ENCODE results near the gene BDKRB2. TPM values are rescaled to one million over a fixed set of nuclear protein-coding genes. Genes with fewer than 3 reads are reported as not detected.

The BDKRB2 gene
- polyA plus RNA-seq, 1 donor, result 2.5 TPM

DNA sequence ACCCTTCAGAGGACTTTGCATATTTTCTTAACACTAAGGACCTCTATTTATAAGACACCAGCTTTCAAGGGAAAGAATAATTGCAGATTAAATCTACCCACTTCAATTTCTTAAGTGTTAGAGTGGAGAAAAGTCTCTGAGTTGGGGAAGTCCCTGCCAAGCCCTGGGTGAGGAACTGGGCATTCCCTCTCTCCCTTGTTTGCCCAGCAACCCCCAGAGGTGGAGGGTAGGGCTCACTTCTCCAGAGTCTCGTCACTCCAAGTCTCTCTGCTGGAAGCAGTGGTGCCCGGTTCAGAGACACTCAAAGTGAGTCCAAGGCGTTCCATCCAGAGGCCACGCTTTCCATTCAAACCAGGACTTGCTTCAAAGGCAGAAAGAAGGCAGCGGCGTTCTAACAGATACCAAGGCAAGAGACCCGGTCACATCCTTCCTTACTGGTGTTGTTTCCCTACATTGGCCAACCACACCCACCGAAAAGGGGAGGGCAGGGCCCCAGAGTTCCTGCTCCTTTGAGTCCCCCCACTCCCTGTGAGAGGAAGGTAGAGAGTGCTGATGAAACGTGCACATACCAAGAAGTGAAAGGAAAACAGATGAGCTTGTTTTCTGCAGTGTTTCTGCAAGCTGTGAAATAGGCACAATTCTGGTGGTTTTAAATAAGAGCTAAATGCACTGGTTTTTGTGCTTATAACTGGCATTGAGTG is 6.1 kb upstream of the BDKRB2 start:
- no peak for DNase-seq

DNA sequence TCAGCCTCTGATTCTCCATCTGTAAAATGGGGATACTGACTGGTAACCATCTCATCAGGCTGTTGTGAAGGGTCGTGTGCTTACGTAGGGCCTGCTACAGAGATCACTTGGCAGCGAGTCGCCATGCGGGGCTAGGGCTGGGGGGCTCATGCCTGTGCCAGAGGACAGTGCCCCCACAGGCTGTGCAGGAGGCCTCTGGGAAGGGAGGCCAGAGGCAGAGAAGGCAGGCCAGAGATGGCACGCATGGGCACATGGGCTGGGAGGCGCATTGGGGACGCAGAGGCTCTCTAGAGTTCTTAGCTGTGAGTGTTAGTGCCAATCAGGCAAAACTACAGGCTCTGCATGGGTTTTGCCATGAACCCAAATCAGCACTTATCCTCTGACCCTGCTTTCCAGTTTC is 3.5 kb upstream of the BDKRB2 start:
- no peak for DNase-seq

DNA sequence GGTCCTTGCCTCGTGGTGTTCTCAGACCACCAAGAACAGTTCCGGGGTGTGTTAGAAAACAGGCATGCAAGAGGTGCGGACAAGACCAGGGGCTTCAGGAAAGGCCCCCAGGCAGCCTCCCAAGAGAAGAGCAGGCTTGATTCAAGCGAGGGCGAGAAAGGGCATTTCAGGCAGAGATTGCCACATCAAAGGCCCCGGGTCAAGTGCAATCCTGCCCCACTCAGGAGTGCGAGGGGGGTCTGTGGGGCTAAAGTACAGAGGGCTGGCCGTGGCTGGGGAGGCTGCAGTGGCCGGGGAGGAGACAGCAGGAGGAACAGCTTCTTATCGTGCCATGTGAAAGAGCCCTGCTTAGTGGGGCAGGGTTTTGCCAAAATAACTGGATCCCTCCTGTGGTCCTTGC is 2.7 kb upstream of the BDKRB2 start:
- DNase-seq, result no peak

DNA sequence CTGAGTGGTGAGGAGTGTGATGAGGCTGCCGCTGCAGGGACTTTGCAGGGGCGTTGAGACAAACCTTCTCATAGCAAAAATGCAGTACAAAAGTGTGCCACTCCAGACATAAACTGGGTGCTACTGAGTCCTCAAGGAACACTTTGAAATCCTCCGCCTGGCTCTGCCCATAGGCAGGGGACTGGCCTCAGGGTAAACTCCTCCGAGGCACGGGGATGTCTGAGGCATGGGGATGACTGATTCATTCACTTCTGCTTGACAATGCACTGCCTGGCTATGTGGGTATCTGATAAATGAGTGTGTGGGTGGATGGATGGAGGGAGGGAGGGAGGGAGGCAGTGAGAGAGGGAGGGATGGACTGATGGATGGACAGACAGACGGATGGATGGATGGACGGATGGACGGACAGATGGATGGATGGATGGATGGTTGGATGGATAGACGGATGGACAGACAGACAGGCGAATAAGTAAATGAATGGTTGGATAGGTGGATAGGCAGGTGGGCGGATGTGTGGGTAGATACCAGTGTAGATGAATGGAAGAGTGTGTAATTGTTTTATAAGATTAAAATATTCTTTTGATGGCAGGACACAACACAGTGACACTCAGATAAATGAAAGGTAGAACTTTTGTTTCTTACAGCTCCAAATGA is 2.1 kb upstream of the BDKRB2 start:
- no peak for DNase-seq

DNA sequence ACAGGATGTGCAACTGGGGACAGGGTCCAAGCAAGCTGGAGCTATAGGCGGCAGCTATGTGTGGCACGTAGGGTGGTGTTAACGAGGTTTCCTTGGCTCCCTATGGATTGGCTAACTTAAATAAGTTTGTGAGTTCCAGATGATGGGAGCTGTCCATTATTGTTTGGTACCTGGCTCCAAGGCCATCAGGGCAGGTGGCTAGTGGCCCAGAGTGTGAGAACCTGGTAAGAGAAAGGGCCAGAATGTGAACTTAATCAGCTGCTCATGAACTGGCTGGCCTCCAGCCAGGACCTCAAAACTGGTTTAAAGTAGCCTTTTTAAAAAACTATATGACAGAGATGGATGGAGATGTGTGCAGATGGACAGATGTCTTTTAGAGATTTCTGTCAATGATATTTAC is 1.5 kb upstream of the BDKRB2 start:
- DNase-seq, result no peak

DNA sequence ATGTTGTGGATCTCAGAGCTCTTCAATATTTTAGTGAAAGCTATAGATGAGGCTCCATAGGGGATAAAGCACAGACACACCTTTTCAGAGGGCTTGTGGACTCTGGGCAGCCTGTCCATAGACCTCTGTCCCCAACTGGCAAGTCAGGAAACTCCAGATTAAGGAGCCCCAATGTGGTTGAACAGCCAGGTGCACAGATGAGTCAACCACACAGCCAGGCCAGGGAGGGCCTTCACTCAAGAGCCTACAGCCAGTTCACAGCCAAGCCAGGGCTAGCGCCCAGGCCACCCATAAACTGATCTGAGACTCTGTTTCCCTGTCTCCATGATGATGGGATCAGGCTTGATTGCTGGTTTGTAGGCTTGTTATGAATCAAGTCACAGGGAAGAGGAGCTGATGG is 1.0 kb upstream of the BDKRB2 start:
- no peak for DNase-seq

DNA sequence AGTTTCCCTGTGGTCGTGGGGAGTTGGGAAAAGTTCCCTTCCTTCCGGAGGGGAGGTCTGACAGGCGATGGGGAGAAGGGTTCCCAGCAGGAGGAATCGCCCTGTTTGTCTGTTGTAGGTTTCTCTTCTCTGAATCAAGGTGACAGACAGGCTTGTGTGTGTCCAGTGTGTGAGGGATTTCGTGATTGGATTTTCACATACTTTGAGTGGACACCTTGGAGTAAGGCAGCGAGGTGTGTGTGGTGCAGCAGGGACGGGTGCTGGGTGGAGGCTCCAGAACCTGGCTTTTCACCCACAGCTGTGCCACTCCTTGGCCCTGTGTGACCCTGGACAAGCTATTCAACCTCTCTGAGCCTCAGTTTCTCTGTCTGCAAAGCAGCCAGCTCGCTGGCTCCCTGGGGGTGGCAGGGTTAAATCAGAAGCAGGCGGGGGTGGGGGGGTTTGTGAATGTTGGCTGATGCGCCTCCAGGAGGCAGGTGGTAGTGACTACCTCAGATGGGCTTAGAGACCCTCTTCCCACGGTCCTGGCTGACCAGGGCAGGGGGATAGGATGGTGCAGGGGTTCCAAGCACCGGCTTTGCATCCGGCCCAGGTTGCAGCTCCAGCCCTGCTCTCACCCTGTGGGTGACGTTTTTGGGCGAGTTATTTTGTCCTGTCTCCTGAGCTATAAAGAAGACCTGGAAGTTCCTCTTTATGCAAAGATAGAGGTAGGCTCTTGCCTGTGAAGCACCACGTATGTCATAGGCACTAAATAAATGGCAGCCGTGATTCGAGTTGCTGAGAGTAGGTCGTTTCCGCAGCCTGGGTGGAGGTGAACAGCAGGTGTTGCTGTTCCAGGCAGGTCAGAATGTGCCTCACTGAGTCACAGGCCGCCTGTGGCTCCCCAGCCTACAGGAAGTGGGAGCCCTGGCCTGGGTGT is 679 bp downstream of the BDKRB2 start:
- DNase-seq, result no peak

DNA sequence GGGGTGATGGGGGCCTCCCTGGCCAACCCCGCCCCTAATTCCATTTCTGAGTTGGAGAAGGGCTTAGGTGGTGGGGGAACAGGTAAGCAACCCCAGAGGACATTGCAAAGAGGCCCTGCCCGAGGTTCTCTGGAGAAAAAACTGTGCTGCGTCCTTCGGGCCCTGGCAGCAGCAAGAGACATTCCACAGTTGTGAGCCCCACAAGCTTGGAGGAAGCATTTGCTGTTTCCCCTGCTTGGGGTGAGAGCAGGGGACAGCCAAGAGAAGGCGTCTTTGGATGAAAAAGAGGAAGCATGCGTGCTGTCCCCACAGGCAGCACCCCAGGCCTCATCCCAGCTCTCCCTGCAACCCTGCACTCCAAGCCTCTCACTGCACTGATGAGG is 1.3 kb downstream of the BDKRB2 start:
- no peak for DNase-seq

DNA sequence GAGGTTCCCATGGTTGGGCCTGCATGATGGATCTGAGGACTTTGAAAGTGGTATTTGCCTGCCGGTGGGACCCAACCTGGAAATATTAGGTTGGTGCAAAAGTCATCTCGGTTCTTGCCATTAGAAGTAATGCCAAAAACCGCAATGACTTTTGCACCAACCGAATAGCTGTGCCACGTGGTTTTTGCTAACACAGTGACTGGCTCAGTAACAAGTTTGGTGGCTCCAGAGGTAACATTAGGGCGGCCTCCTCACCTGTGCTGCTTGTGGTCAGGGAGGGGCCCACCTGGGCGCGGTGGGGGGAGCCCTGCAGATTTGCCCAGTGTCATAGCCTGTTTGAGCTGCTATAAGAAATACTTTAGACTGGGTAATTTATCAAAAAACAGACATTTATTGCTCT is 1.8 kb downstream of the BDKRB2 start:
- no peak for DNase-seq

DNA sequence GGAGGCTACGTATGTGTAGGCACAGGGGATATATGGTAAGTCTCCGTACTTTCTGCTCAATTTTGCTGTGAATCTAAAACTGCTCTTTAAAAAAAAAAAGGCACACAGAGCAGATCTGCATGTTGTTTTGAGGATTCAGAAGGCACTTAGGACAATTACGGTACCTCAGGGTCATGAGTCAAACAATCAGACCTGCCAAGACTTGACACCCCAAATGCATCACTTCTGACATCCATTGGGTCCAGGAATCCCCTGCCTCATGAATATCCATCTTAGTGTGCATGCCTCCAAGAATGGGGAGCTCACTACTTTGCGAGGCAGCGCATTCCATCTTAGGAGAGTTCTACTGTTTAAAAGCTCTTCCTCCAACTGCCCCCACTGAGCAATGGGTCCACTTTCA is 3.0 kb downstream of the BDKRB2 start:
- DNase-seq, result no peak

DNA sequence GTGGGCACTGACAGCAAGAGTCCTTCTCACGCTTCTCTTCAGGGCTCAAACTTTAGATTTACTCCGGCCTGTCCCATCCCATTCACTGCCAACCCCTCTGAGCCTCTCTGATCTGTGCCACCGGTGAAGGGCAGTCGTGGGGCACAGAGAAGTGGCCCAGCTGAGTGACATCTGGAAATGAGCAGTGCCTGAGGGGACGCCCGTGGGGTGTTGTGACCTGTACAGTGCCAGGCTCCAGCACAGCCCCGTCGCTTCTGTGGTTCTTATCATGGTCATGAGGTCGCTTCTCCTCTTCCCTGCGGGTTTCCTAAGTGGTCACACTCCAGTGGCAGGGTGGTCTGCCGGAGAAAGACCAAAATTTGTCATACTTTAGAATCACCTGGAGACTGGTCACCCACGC is 4.1 kb downstream of the BDKRB2 start:
- no peak for DNase-seq

DNA sequence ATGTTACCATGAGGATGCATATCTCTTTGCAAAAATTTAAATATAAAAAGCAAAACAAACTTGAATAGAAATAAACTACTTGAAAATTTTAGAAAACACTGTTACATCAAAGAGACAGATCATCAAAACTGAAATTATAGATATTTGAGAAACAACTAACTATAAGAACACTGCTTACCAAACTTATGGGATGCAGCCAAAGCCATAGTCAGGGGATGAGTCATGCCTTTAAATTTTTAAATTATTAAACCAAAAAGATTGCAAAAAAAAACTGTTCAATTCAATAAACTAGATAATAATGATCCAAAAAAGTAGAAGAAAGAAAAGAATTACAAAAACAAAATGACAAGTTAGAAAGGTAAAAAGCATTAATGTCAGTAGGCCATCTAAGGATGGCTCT is 7.5 kb downstream of the BDKRB2 start:
- no peak for DNase-seq

DNA sequence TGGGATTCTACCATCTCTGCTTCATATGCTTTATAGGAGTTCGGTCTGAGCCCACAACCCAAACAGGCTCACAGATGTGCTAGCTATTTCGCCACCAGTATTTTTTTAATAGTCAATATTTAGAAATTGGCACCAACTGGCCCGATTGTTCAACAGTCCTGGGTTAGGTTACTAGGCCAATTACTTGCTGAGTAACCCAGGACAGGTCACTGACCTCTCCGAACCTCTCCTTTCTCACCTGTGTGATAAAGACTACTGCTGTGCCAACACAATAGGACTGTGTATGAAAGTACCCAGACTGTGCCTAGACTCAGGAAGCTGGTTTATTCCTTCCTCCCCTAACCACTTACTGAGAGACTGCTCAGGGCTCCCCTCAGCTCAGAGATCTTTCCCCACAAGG is 8.3 kb downstream of the BDKRB2 start:
- DNase-seq, result no peak

DNA sequence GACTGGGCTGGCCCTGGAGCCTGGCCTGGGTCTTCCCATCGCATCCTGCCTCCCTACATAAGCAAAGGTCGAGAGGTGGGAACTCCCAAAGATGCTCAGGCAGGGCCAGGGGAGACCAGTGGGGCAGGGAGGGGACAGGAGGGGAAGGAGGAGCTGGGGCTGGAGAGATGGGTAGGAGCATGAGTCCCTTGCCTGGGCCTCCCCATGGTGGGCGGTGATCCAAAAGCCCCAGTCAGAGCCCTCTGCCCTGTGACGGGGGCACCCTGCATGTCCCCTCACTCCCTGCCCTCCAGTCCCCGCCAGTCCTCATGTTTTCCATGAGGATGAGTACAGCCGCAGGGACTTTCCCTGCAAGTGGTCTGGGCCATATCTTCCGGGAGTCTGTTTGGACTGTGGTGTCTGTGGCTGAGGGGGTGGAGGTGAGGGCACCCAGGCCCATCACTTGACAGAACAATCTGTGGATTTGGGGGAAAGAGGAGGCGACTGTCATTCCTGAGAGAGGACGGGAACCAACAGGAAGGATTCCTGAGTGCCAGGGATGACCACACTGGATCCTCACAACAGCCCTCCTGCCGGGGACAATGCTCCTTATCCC is 9.3 kb downstream of the BDKRB2 start:
- no peak for DNase-seq

DNA sequence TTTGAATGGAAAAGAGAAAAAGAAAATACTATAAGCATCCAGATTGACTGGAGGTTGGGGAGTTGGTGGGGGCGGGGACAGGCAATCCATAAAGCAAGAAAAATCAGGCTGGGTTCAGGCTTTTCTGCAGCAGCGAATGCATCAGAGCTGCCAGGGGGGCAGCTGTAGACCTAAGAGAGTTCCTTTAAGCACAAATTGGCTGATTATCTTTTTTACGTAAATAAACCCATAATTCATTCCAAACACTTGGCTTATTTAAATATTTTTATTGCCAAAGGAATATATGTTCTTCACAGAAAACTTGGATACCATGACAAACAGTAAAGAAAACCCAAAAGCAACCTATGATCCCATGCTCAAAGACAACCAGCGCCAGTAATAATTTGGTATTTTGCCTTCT is 10.2 kb downstream of the BDKRB2 start:
- DNase-seq, result no peak

DNA sequence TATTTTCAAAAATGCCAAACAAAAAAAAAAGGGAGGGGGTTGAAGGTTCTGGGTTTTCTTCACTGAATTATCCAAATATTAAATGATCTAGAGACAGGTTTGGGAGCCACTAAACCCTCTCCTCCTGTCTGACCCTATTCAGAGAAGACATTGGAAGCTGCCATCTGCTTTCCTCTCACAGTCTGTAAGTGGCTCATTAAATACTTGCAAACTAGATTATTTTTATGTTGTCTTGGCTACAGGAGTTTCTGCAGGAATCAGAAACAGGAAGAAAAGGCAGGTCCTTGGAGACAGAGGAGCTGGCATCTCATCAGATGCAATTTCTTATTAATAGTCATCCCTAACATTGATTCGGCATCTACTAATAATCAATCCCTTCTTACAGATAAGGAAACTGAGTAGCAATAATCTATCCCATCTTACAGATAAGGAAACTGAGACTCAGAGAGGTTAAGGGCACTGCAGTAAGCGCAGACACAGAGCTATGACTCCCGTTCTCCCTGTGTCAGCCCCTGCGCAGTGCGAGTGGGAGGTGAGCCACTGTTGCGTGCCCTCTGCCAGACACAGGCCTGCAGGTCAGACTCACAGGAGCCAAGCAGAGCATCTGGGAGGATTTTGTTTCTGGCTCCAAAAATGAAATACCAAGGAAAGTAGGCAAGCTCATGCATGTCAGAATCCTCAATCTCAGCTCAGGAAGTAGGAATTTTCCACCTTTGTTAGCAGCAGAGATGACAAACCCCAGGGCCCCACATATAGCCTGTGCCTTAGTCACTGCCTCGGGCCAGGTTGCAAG is 11.0 kb downstream of the BDKRB2 start:
- DNase-seq, result no peak

DNA sequence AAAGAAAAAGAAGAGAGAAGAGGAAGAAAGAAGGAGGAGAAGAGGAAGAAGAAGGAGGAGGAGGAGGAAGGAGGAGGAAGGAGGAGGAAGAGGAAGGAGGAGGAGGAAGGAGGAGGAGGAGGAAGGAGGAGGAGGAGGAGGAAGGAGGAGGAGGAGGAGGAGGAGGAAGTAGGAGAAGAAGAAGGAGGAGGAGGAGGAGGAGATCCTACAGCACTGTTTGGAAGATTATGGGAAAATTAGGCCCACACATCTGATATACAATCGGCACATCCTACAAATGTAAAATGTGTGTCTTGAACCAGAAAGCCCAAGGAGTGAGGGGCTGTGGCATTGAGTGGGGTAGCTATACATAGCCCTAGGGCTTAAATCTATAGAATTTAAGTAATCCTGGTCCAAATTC is 12.0 kb downstream of the BDKRB2 start:
- DNase-seq, result no peak

DNA sequence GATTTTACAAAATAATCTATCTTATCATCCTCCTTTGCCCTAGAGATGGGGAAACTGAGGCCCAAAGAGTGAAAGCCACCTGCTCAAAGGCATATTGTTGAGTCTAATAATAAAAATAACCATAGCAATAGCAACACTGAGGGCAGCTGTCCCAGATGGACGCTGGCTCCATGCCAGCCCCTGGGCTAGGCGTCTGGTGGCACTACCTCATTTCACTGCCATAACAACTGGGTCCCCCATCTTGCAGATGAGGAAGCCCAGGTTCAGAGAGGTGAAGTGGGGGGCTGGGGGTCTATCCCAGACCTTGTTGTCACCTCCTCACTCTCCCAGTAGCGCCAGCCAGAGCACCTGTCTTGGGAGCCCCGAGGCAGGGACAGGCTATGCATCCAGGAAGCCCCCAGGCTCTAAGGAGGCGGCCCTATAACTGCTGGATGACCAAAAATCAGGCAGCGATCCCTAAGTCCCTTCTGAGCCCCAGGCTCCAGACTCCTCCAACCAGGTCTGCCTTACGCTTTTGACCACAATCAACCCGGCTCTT is 12.8 kb downstream of the BDKRB2 start:
- DNase-seq, result no peak

DNA sequence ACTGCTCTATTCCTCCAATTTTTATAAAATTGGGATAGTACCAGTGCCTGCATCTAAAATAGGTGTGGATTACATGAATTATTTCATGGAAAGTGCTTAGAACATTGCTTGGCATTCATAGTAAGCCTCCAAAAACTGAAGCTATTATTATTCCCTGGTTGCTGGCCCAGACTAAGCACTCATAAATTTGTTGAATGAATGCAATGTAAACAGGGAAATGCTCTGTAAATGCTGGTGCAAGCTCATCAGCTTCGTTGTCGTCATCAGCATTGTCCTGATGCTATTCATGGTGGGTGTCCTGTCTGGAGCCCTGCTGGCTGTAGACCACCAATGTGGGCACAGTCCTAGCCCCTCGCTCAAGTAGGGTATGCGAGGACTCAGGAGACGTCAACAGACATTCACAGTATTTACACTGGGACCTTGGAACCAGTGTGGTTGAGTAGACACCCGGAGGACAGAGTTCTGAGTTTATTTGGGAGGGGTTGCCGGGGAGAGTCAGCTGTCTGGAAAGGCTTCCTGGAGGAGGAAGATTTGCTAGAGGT is 16.5 kb downstream of the BDKRB2 start:
- no peak for DNase-seq

DNA sequence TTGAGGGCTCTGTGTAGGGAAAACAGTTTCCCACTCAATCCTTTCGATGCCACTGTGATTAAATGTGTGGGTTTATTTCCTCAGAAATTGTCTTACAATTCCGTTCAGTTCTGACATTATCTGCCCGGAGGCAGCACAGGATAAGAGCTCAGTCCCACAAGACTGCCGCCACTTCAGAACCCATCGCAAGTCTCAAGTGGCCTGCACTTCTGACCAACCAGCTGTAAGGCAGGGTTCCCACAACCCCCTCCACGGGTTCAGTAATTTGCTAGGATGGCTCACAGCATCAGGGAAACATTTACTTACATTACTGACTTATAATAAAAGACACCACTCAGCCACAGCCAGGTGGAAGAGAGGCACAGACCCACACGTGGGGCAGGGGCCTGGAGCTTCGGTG is 17.2 kb downstream of the BDKRB2 start:
- DNase-seq, result no peak

DNA sequence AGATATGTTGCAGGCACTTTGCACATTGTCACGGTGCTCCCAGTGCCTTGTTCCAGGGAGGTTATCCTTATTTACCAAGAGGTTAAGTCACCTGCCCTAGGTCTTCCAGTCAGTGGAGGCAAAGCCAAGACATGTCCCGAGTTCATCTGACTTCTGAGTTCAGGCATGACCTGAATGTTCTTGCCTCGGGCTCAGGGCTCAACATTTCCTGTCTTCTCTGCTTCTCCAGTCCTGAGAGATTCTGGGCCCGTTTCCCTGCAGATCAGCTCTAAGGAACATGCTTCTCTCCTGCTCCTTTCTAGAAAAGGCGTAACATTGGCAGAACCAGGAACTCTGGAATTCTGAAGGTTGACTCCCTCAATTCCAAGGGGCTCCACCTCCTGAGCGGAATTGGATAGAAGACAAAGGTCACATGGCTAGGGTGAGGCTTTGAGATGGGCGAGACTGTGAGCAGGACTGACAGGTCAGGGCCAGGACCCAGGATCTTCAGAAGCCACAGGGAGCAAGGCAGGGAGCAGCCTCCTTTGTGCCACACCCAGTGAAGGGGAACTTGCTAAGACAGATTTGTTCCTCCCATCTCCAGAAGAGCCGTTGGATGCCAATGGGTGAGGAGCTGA is 19.9 kb downstream of the BDKRB2 start:
- DNase-seq, result no peak
